ENCODE data around the gene PHRF1.

DNA sequence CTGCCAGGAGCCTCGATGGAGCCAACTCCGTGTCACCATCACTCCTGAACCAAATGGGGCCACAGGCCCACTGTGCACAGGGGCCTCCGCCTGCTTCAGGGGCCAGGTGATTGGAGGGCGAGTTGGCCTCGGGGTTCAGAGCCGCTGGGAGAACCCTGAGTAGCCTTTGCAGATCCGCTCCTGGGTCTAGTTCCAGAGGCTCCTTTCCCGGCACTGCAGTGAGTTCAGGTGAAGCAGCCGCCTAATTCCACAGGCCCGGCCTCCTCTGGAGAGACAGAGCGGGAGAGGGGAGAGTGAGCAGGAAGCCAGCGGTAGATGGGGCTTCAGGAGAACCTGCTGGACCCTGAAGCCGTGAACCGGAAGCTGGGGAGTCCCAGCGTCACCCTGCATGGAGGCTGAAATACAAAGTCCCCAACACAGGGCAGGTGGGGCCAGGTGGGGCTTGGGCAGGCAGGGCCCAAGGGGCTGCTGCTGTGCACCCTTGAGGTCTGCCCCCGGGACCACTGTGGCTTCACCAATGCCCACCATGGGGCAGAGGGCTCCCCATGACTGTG lies 83.3 kb downstream of the PHRF1 start:
- TF ChIP-seq POLR2A (IDR thresholded peaks at IDR 0.05) = no peak
- TF ChIP-seq, protein P1, sequence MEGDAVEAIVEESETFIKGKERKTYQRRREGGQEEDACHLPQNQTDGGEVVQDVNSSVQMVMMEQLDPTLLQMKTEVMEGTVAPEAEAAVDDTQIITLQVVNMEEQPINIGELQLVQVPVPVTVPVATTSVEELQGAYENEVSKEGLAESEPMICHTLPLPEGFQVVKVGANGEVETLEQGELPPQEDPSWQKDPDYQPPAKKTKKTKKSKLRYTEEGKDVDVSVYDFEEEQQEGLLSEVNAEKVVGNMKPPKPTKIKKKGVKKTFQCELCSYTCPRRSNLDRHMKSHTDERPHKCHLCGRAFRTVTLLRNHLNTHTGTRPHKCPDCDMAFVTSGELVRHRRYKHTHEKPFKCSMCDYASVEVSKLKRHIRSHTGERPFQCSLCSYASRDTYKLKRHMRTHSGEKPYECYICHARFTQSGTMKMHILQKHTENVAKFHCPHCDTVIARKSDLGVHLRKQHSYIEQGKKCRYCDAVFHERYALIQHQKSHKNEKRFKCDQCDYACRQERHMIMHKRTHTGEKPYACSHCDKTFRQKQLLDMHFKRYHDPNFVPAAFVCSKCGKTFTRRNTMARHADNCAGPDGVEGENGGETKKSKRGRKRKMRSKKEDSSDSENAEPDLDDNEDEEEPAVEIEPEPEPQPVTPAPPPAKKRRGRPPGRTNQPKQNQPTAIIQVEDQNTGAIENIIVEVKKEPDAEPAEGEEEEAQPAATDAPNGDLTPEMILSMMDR (IDR thresholded peaks at IDR 0.05) = no peak

Data from ovary (tissue), 3 donors.